Activated CD4-positive, alpha-beta T cell treated with anti-CD3 and anti-CD28 coated beads, Interleukin-10, Interleukin-2, amounts not matched to agents 100 ng/mL and 50 ng/mL, durations not matched to agents 16 hours and 8 hours (primary cell): Measurements from ENCODE around the gene C1orf174.
"Not testable (repeated sequence)": the region's sequence is repeated elsewhere in the genome, so short reads cannot be mapped to it uniquely, and the experiment has no call there.

Experiments used
- DNase-seq: peaks from one replicate; pipeline ENCODE4 v3.0.0-alpha.2; 2020

Gene C1orf174

GRCh38 chr1:3925256-3925655 lies 25.2 kb upstream of the C1orf174 start:
- DNase-seq = no peak

- DNase-seq = no peak
Measured at GRCh38 chr1:3924825-3925220, 24.8 kb upstream of the C1orf174 start.

GRCh38 chr1:3924186-3924824 lies 24.2 kb upstream of the C1orf174 start:
- DNase-seq = no peak

- no peak for DNase-seq
Measured at GRCh38 chr1:3923378-3924185, 23.5 kb upstream of the C1orf174 start.

GRCh38 chr1:3922851-3923250 lies 22.8 kb upstream of the C1orf174 start:
- DNase-seq = no peak

- peak; percentile 48 for DNase-seq
Measured at GRCh38 chr1:3922201-3922725, 22.2 kb upstream of the C1orf174 start.

- DNase-seq = no peak
Measured at GRCh38 chr1:3921765-3922164, 21.7 kb upstream of the C1orf174 start.

- DNase-seq = no peak
Measured at GRCh38 chr1:3919706-3920105, 19.6 kb upstream of the C1orf174 start.

GRCh38 chr1:3918966-3919611 lies 19.0 kb upstream of the C1orf174 start:
- DNase-seq = no peak

GRCh38 chr1:3918359-3918758 lies 18.3 kb upstream of the C1orf174 start:
- DNase-seq = not testable (repeated sequence)

GRCh38 chr1:3917761-3918160 lies 17.7 kb upstream of the C1orf174 start:
- no peak for DNase-seq

- DNase-seq = no peak
Measured at GRCh38 chr1:3915551-3916121, 15.6 kb upstream of the C1orf174 start.

GRCh38 chr1:3914911-3915310 lies 14.8 kb upstream of the C1orf174 start:
- DNase-seq = no peak

GRCh38 chr1:3914331-3914851 lies 14.3 kb upstream of the C1orf174 start:
- DNase-seq = no peak

- DNase-seq = no peak
Measured at GRCh38 chr1:3912809-3913685, 13.0 kb upstream of the C1orf174 start.

GRCh38 chr1:3911981-3912808 lies 12.1 kb upstream of the C1orf174 start:
- DNase-seq = no peak

GRCh38 chr1:3910857-3911845 lies 11.1 kb upstream of the C1orf174 start:
- DNase-seq = peak; percentile 77

- no peak for DNase-seq
Measured at GRCh38 chr1:3910049-3910731, 10.1 kb upstream of the C1orf174 start.

- DNase-seq = no peak
Measured at GRCh38 chr1:3909615-3910014, 9.5 kb upstream of the C1orf174 start.
